ENCODE measurements around the gene MYH6.
"Not testable (repeated sequence)": the region's sequence is repeated elsewhere in the genome, so short reads cannot be mapped to it uniquely, and the experiment has no call there.

The MYH6 gene

DNA sequence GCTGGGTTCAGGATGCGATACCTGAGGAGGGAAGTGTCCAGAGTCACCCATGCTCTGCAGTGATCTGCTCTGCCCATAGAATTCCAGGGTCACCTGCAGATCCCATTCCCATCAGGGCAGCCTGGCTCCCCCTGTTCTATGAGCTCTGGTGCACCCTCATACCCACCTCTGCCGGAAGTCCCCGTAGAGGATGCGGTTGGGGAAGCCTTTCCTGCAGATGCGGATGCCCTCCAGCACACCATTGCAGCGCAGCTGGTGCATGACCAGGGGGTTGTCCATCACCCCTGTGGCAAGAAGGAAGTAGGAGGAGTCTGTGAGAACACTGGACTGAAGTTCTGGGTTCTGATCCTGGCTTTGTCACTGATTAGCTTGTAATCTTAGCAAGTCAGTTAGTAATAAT lies 17.7 kb upstream of the MYH6 start:
- H2BK15ac ChIP-seq (ENCODE audit: low read depth, poor library complexity, severe bottlenecking); H3K18ac ChIP-seq (ENCODE audit: low read depth in 1 of 2, low read length in 2 of 2); H3K4me2 ChIP-seq (ENCODE audit: low read length, poor library complexity, severe bottlenecking); H2AFZ ChIP-seq (ENCODE audit: low read depth, low read length); H4K91ac ChIP-seq (ENCODE audit: low read length); H3K4me3 ChIP-seq (ENCODE audit: insufficient read depth in 1 of 2, low read depth in 1 of 2, low read length in 2 of 2); H2AK5ac ChIP-seq (ENCODE audit: low read length, severe bottlenecking); H4K8ac ChIP-seq (ENCODE audit: low read length); H3K79me1 ChIP-seq (replicated peaks; ENCODE audit: low read length, poor library complexity, severe bottlenecking); H2BK12ac ChIP-seq (ENCODE audit: low read length in 2 of 2); H3K23ac ChIP-seq (ENCODE audit: low read length in 2 of 2); H3K4ac ChIP-seq (ENCODE audit: low read depth in 1 of 2, low read length in 2 of 2); H3K36me3 ChIP-seq (ENCODE audit: control insufficient read depth in 1 of 2, insufficient read depth in 2 of 2, low read depth in 1 of 2, low read length in 2 of 2); H3K4me1 ChIP-seq (ENCODE audit: control insufficient read depth, insufficient read depth, low read depth, low read length); DNase-seq; H3K9me3 ChIP-seq (ENCODE audit: control insufficient read depth, low read length); H2BK5ac ChIP-seq (ENCODE audit: low read depth, low read length, poor library complexity, severe bottlenecking); H2BK120ac ChIP-seq (ENCODE audit: low read depth, low read length); H3K9ac ChIP-seq (ENCODE audit: low read length); H3K14ac ChIP-seq (ENCODE audit: low read length in 2 of 2); H3K27ac ChIP-seq (ENCODE audit: low read length, poor library complexity, severe bottlenecking): not testable (repeated sequence)
- 86% methylated on average over 6 of the region's 6 CpGs for WGBS
- H3K27me3 ChIP-seq (ENCODE audit: control insufficient read depth in 1 of 2, insufficient read depth in 1 of 2, low read length in 2 of 2) = peaks cover 26 to 60% of the 10 kb centered on the region in 2 experiments

- no peak overlapping the region for H2BK15ac ChIP-seq (ENCODE audit: low read depth, poor library complexity, severe bottlenecking)
- no peak overlapping the region for H2BK12ac ChIP-seq (ENCODE audit: low read length in 2 of 2)
- H3K36me3 ChIP-seq (ENCODE audit: control insufficient read depth in 1 of 2, insufficient read depth in 2 of 2, low read depth in 1 of 2, low read length in 2 of 2) = no peaks in the 10 kb centered on the region
- H2AK5ac ChIP-seq (ENCODE audit: low read length, severe bottlenecking) = no peak overlapping the region
- no peak overlapping the region for H3K4ac ChIP-seq (ENCODE audit: low read depth in 1 of 2, low read length in 2 of 2)
- 75% methylated on average over 10 of the region's 10 CpGs for WGBS
- H3K9me3 ChIP-seq (ENCODE audit: control insufficient read depth, low read length) = peaks cover 3% of the 10 kb centered on the region
- H2BK5ac ChIP-seq (ENCODE audit: low read depth, low read length, poor library complexity, severe bottlenecking) = no peak overlapping the region
- no peak overlapping the region for H4K8ac ChIP-seq (ENCODE audit: low read length)
- no peak overlapping the region for H3K4me2 ChIP-seq (ENCODE audit: low read length, poor library complexity, severe bottlenecking)
- H4K91ac ChIP-seq (ENCODE audit: low read length) = no peak overlapping the region
- H3K9ac ChIP-seq (ENCODE audit: low read length) = no peak overlapping the region
- no peak overlapping the region for H3K18ac ChIP-seq (ENCODE audit: low read depth in 1 of 2, low read length in 2 of 2)
- no peak overlapping the region for H3K23ac ChIP-seq (ENCODE audit: low read length in 2 of 2)
- no peak overlapping the region for H3K4me3 ChIP-seq (ENCODE audit: insufficient read depth in 1 of 2, low read depth in 1 of 2, low read length in 2 of 2)
- DNase-seq = no peak
- no peaks in the 10 kb centered on the region for H3K79me1 ChIP-seq (replicated peaks; ENCODE audit: low read length, poor library complexity, severe bottlenecking)
- no peaks in the 10 kb centered on the region for H3K4me1 ChIP-seq (ENCODE audit: control insufficient read depth, insufficient read depth, low read depth, low read length)
- H2BK120ac ChIP-seq (ENCODE audit: low read depth, low read length) = no peak overlapping the region
- H3K27ac ChIP-seq (ENCODE audit: low read length, poor library complexity, severe bottlenecking) = no peak overlapping the region
- H3K14ac ChIP-seq (ENCODE audit: low read length in 2 of 2) = no peak overlapping the region
- no peak overlapping the region for H2AFZ ChIP-seq (ENCODE audit: low read depth, low read length)
- H3K27me3 ChIP-seq (ENCODE audit: control insufficient read depth in 1 of 2, insufficient read depth in 1 of 2, low read length in 2 of 2) = peaks cover 30 to 61% of the 10 kb centered on the region in 2 experiments
These were observed 17.1 kb upstream of the MYH6 start for GRCh38 chr14:23425169-23425568.

DNA sequence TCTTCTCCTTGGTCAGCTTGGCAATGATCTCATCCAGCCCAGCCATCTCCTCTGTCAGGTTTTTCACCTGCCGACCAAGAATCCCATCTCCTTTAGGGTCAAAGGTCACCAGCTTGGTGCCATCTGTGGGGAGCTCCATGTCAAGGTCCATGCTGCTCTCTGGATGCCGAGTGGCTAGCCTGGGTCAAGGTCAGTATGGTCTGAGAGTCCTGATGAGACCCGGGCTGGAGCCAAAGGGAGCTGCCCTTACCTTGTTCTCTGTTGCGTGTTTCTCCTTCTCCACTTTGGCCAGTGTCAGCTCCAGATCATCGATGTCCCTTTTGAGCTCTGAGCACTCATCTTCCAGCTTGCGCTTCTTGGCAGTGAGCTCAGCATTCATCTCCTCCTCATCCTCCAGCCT lies 15.6 kb upstream of the MYH6 start:
- H3K27me3 ChIP-seq (ENCODE audit: control insufficient read depth in 1 of 2, insufficient read depth in 1 of 2, low read length in 2 of 2) = peaks cover 36 to 60% of the 10 kb centered on the region in 2 experiments
- no peak overlapping the region for H4K8ac ChIP-seq (ENCODE audit: low read length)
- no peak overlapping the region for H3K4me2 ChIP-seq (ENCODE audit: low read length, poor library complexity, severe bottlenecking)
- H2AFZ ChIP-seq (ENCODE audit: low read depth, low read length) = no peak overlapping the region
- no peak overlapping the region for H3K4ac ChIP-seq (ENCODE audit: low read depth in 1 of 2, low read length in 2 of 2)
- H3K4me3 ChIP-seq (ENCODE audit: insufficient read depth in 1 of 2, low read depth in 1 of 2, low read length in 2 of 2) = no peak overlapping the region
- H2AK5ac ChIP-seq (ENCODE audit: low read length, severe bottlenecking) = no peak overlapping the region
- WGBS = 79% methylated on average over 6 of the region's 6 CpGs
- no peak overlapping the region for H2BK15ac ChIP-seq (ENCODE audit: low read depth, poor library complexity, severe bottlenecking)
- no peak overlapping the region for H3K18ac ChIP-seq (ENCODE audit: low read depth in 1 of 2, low read length in 2 of 2)
- H4K91ac ChIP-seq (ENCODE audit: low read length) = no peak overlapping the region
- H2BK5ac ChIP-seq (ENCODE audit: low read depth, low read length, poor library complexity, severe bottlenecking) = no peak overlapping the region
- no peak overlapping the region for H3K9ac ChIP-seq (ENCODE audit: low read length)
- no peak overlapping the region for H3K23ac ChIP-seq (ENCODE audit: low read length in 2 of 2)
- H3K14ac ChIP-seq (ENCODE audit: low read length in 2 of 2) = no peak overlapping the region
- no peak overlapping the region for H3K27ac ChIP-seq (ENCODE audit: low read length, poor library complexity, severe bottlenecking)
- no peak for DNase-seq
- H3K79me1 ChIP-seq (replicated peaks; ENCODE audit: low read length, poor library complexity, severe bottlenecking) = no peaks in the 10 kb centered on the region
- no peaks in the 10 kb centered on the region for H3K36me3 ChIP-seq (ENCODE audit: control insufficient read depth in 1 of 2, insufficient read depth in 2 of 2, low read depth in 1 of 2, low read length in 2 of 2)
- H2BK120ac ChIP-seq (ENCODE audit: low read depth, low read length) = no peak overlapping the region
- peaks cover 3% of the 10 kb centered on the region for H3K9me3 ChIP-seq (ENCODE audit: control insufficient read depth, low read length)
- H2BK12ac ChIP-seq (ENCODE audit: low read length in 2 of 2) = no peak overlapping the region
- no peaks in the 10 kb centered on the region for H3K4me1 ChIP-seq (ENCODE audit: control insufficient read depth, insufficient read depth, low read depth, low read length)

GRCh38 chr14:23421594-23421993 lies 13.5 kb upstream of the MYH6 start:
- Histone ChIP-seq H3K4me3 (ENCODE audit: insufficient read depth in 1 of 2, low read depth in 1 of 2, low read length in 2 of 2) (no peak overlapping the region), H3K9me3 (ENCODE audit: control insufficient read depth, low read length) (no peaks in the 10 kb centered on the region), H2BK15ac (ENCODE audit: low read depth, poor library complexity, severe bottlenecking) (no peak overlapping the region), H3K4me2 (ENCODE audit: low read length, poor library complexity, severe bottlenecking) (no peak overlapping the region), H2BK12ac (ENCODE audit: low read length in 2 of 2) (no peak overlapping the region), H3K4ac (ENCODE audit: low read depth in 1 of 2, low read length in 2 of 2) (no peak overlapping the region), H2BK5ac (ENCODE audit: low read depth, low read length, poor library complexity, severe bottlenecking) (no peak overlapping the region), H3K4me1 (ENCODE audit: control insufficient read depth, insufficient read depth, low read depth, low read length) (no peaks in the 10 kb centered on the region), H3K79me1 (replicated peaks; ENCODE audit: low read length, poor library complexity, severe bottlenecking) (no peaks in the 10 kb centered on the region), H3K14ac (ENCODE audit: low read length in 2 of 2) (no peak overlapping the region), H4K91ac (ENCODE audit: low read length) (no peak overlapping the region), H3K27me3 (ENCODE audit: control insufficient read depth in 1 of 2, insufficient read depth in 1 of 2, low read length in 2 of 2) (peaks cover 34 to 61% of the 10 kb centered on the region in 2 experiments), H3K18ac (ENCODE audit: low read depth in 1 of 2, low read length in 2 of 2) (no peak overlapping the region), H4K8ac (ENCODE audit: low read length) (no peak overlapping the region), H2AFZ (ENCODE audit: low read depth, low read length) (no peak overlapping the region), H3K27ac (ENCODE audit: low read length, poor library complexity, severe bottlenecking) (no peak overlapping the region), H3K36me3 (ENCODE audit: control insufficient read depth in 1 of 2, insufficient read depth in 2 of 2, low read depth in 1 of 2, low read length in 2 of 2) (no peaks in the 10 kb centered on the region), H2BK120ac (ENCODE audit: low read depth, low read length) (no peak overlapping the region), H3K9ac (ENCODE audit: low read length) (no peak overlapping the region), H2AK5ac (ENCODE audit: low read length, severe bottlenecking) (no peak overlapping the region), H3K23ac (ENCODE audit: low read length in 2 of 2) (no peak overlapping the region)
- DNase-seq = no peak
